ENCODE data around the gene NRF1. TPM values are rescaled to one million over a fixed set of nuclear protein-coding genes. Genes with fewer than 3 reads are reported as not detected.

NRF1 gene
- polyA plus RNA-seq, 2 of the 4 experiments (the other 2 are of a cell fraction) = 11.2 to 18.5 TPM

DNA sequence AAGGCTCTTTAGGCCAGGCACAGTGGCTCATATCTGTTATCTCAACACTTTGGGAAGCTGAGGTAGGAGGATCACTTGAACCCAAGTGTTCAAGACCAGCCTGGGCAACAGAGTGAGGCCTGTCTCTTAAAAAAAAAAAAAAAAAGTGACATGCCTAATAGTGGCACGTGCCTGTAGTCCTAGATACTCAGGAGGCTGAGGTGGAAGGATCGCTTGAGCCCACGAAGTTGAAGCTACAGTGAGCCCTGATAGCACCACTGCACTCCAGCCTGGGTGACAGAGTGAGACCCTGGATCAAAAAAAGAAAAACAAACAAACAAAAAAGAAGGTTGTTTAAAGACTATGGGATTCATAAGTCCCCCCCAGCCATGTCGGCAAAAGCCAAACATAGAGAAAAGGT lies 42.2 kb upstream of the NRF1 start:
- Histone ChIP-seq H3K27ac (peak overlapping the region; percentile 90 to 95), H3K4me3 (no peak overlapping the region), H3K4me1 (peaks cover 19% of the 10 kb centered on the region), H3K9me3 (no peaks in the 10 kb centered on the region), H3K4me2 (peak overlapping the region; percentile 93)
- TF ChIP-seq, protein P1, sequence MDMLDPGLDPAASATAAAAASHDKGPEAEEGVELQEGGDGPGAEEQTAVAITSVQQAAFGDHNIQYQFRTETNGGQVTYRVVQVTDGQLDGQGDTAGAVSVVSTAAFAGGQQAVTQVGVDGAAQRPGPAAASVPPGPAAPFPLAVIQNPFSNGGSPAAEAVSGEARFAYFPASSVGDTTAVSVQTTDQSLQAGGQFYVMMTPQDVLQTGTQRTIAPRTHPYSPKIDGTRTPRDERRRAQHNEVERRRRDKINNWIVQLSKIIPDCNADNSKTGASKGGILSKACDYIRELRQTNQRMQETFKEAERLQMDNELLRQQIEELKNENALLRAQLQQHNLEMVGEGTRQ (IDR thresholded peaks at IDR 0.05) = 0 out of 2 replicates have a peak, but pooled peaks have one; percentile 7
- TF ChIP-seq, protein P2, sequence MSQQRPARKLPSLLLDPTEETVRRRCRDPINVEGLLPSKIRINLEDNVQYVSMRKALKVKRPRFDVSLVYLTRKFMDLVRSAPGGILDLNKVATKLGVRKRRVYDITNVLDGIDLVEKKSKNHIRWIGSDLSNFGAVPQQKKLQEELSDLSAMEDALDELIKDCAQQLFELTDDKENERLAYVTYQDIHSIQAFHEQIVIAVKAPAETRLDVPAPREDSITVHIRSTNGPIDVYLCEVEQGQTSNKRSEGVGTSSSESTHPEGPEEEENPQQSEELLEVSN (IDR thresholded peaks at IDR 0.05; ENCODE audit: borderline replicate concordance, low read depth) = no peak
- 24% methylated on average over 4 of the region's 4 CpGs for WGBS (ENCODE audit: missing lambda C conversion rate)
- ATAC-seq (peak in 1 of 2 experiments; percentile 69; a peak in 4 of 6 replicates), DNase-seq (ENCODE audit: low read depth in 1 of 2, low spot score in 1 of 2) (peak in 1 of 2 experiments; percentile 28), FAIRE-seq (no peak)
- ChIA-PET CTCF (interaction anchor here (0.9 to 1.7 kb wide), 2 partner anchors 15 to 25 kb away, joined by 3 read pairs; no protein-coding TSS in a partner anchor), POLR2A (interaction anchor here (0.7 kb wide), 1 partner anchor 68 kb away, joined by 3 read pairs; no protein-coding TSS in a partner anchor)

DNA sequence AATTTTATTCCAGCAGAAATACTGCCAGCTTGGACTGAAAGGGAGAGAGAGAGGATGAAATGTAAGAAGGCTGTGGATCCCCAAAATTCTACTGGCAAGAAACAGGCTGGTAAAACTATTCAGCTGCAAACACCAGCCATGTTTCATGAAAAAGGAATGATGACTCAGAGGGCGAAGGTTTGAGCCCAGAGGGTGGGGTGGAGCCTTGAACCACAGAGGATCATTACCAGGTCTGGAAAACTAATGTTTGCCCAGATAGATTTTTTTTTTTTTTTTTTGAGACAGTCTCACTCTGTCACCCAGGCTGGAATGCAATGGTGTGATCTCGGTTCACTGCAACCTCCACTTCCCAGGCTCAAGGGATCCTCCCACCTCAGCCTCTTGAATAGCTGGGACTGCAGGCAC lies 41.7 kb upstream of the NRF1 start:
- FAIRE-seq (no peak), ATAC-seq (peak; percentile 93 to 99), DNase-seq (ENCODE audit: low read depth in 1 of 2, low spot score in 1 of 2) (peak; percentile 82 to 87)
- POLR2A ChIA-PET = interaction anchor here (0.6 to 0.7 kb wide), 2 partner anchors 59 to 68 kb away, joined by 3 read pairs; no protein-coding TSS in a partner anchor
- no peaks in the 10 kb centered on the region for H3K9me3 ChIP-seq
- H3K4me1 ChIP-seq = peaks cover 24% of the 10 kb centered on the region
- peak overlapping the region; percentile 93 for H3K4me2 ChIP-seq
- CTCF ChIA-PET = interaction anchor here (0.9 to 1.7 kb wide), 3 partner anchors 14 to 25 kb away, joined by 3 read pairs; no protein-coding TSS in a partner anchor
- WGBS (ENCODE audit: missing lambda C conversion rate) = 0% methylated on average over 2 of the region's 2 CpGs
- H3K4me3 ChIP-seq = no peak overlapping the region
- H3K27ac ChIP-seq = peak overlapping the region; percentile 90 to 95
- TF ChIP-seq FOSL2 (IDR thresholded peaks at IDR 0.05) = peak; percentile 80
- TF ChIP-seq FOSL2 (CRISPR knock-in tag; IDR thresholded peaks at IDR 0.05) = peak; percentile 87
- TF ChIP-seq, protein P3, sequence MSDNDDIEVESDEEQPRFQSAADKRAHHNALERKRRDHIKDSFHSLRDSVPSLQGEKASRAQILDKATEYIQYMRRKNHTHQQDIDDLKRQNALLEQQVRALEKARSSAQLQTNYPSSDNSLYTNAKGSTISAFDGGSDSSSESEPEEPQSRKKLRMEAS (IDR thresholded peaks at IDR 0.05) = peak; percentile 44; the same call in 1 of the 2 replicates
- TF ChIP-seq TFCP2L1 (CRISPR knock-in tag; IDR thresholded peaks at IDR 0.05) = no peak
- TF ChIP-seq EP300 (IDR thresholded peaks at IDR 0.05) = peak in 1 of 2 experiments; percentile 8; a peak in 1 of 5 replicates
- TF ChIP-seq SMC3 (IDR thresholded peaks at IDR 0.05) = 0 out of 3 replicates have a peak, but pooled peaks have one; percentile 21
- no peak for TF ChIP-seq POLR2AphosphoS2 (conservative IDR thresholded peaks at IDR 0.05; ENCODE audit: low read length)
- TF ChIP-seq GATA3 (IDR thresholded peaks at IDR 0.05; ENCODE audit: borderline replicate concordance) = no peak
- peak; percentile 47 to 56; a peak in 1 of 5 replicates for TF ChIP-seq JUN (IDR thresholded peaks at IDR 0.05)
- peak; percentile 68 for TF ChIP-seq JUNB (IDR thresholded peaks at IDR 0.05)
- TF ChIP-seq RAD21 (conservative IDR thresholded peaks at IDR 0.05 in 1 of 2, IDR thresholded peaks at IDR 0.05 in 1 of 2) = 0 out of 5 replicates have a peak, but pooled peaks have one; percentile 3 to 21
- TF ChIP-seq, protein P4, sequence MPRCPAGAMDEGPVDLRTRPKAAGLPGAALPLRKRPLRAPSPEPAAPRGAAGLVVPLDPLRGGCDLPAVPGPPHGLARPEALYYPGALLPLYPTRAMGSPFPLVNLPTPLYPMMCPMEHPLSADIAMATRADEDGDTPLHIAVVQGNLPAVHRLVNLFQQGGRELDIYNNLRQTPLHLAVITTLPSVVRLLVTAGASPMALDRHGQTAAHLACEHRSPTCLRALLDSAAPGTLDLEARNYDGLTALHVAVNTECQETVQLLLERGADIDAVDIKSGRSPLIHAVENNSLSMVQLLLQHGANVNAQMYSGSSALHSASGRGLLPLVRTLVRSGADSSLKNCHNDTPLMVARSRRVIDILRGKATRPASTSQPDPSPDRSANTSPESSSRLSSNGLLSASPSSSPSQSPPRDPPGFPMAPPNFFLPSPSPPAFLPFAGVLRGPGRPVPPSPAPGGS (IDR thresholded peaks at IDR 0.05) = no peak

DNA sequence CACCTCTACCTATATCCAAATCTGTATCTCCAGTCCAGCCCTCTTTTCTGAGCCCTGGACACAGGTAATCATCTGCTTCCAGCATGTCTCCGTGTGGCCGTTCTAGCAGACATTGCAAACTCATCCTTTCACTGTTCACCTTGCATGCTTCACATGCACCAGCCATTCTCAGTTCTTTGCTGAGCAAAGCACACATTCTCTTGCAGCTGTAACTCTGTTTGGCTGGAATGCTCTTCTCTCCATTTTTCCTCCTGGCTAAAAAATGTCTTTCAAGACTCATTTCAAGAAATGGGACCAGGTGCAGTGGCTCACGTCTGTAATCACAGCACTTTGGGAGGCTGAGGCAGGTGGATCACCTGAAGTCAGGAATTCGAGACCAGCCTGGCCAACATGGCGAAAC lies 40.3 kb upstream of the NRF1 start:
- ChIA-PET POLR2A (no interaction called here), CTCF (no interaction called here)
- ATAC-seq (no peak), DNase-seq (ENCODE audit: low read depth in 1 of 2, low spot score in 1 of 2) (no peak), FAIRE-seq (no peak)
- H3K9me3 ChIP-seq = peaks cover 4% of the 10 kb centered on the region; the same call in 1 of the 3 replicates
- H3K4me1 ChIP-seq = peaks cover 25% of the 10 kb centered on the region
- H3K27ac ChIP-seq = peak overlapping the region; percentile 90 to 95; a peak in 4 of 6 replicates
- 89% methylated on average over 5 of the region's 5 CpGs for WGBS (ENCODE audit: missing lambda C conversion rate)
- no peak overlapping the region for H3K4me2 ChIP-seq
- TF ChIP-seq NFE2L2 (conservative IDR thresholded peaks at IDR 0.05; ENCODE audit: low read length) (no peak), CHD2 (IDR thresholded peaks at IDR 0.05; ENCODE audit: low read length, partially characterized antibody) (no peak), MYC (IDR thresholded peaks at IDR 0.05; ENCODE audit: borderline replicate concordance, low read length) (no peak), EP300 (IDR thresholded peaks at IDR 0.05) (no peak), HOXA7 (CRISPR knock-in tag; IDR thresholded peaks at IDR 0.05) (no peak), ESRRA (IDR thresholded peaks at IDR 0.05; ENCODE audit: borderline replicate concordance, low read length) (no peak), TP53 (CRISPR knock-in tag; IDR thresholded peaks at IDR 0.05) (no peak), TFCP2L1 (CRISPR knock-in tag; IDR thresholded peaks at IDR 0.05) (no peak), SMC3 (IDR thresholded peaks at IDR 0.05) (no peak), CBX8 (IDR thresholded peaks at IDR 0.05) (no peak), KDM5A (IDR thresholded peaks at IDR 0.05) (no peak), NPAS2 (CRISPR knock-in tag; IDR thresholded peaks at IDR 0.05; ENCODE audit: borderline replicate concordance) (no peak)
- TF ChIP-seq, protein P5, sequence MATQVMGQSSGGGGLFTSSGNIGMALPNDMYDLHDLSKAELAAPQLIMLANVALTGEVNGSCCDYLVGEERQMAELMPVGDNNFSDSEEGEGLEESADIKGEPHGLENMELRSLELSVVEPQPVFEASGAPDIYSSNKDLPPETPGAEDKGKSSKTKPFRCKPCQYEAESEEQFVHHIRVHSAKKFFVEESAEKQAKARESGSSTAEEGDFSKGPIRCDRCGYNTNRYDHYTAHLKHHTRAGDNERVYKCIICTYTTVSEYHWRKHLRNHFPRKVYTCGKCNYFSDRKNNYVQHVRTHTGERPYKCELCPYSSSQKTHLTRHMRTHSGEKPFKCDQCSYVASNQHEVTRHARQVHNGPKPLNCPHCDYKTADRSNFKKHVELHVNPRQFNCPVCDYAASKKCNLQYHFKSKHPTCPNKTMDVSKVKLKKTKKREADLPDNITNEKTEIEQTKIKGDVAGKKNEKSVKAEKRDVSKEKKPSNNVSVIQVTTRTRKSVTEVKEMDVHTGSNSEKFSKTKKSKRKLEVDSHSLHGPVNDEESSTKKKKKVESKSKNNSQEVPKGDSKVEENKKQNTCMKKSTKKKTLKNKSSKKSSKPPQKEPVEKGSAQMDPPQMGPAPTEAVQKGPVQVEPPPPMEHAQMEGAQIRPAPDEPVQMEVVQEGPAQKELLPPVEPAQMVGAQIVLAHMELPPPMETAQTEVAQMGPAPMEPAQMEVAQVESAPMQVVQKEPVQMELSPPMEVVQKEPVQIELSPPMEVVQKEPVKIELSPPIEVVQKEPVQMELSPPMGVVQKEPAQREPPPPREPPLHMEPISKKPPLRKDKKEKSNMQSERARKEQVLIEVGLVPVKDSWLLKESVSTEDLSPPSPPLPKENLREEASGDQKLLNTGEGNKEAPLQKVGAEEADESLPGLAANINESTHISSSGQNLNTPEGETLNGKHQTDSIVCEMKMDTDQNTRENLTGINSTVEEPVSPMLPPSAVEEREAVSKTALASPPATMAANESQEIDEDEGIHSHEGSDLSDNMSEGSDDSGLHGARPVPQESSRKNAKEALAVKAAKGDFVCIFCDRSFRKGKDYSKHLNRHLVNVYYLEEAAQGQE (IDR thresholded peaks at IDR 0.05) = no peak
- H3K4me3 ChIP-seq = no peak overlapping the region

All from A549 (cell line).